ENCODE data around the gene AP5S1.

AP5S1 gene, protein sequence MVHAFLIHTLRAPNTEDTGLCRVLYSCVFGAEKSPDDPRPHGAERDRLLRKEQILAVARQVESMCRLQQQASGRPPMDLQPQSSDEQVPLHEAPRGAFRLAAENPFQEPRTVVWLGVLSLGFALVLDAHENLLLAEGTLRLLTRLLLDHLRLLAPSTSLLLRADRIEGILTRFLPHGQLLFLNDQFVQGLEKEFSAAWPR

GRCh38 chr20:3820048-3820900 is at the start of gene AP5S1:
Gene AP5S1 (plus strand): TSS chr20:3820547. CDS start chr20:3822118, 1,571 bp downstream.
- peak; percentile 71 to 86 for DNase-seq (ENCODE audit: low read depth in 1 of 2, low spot score in 1 of 2)

DNA sequence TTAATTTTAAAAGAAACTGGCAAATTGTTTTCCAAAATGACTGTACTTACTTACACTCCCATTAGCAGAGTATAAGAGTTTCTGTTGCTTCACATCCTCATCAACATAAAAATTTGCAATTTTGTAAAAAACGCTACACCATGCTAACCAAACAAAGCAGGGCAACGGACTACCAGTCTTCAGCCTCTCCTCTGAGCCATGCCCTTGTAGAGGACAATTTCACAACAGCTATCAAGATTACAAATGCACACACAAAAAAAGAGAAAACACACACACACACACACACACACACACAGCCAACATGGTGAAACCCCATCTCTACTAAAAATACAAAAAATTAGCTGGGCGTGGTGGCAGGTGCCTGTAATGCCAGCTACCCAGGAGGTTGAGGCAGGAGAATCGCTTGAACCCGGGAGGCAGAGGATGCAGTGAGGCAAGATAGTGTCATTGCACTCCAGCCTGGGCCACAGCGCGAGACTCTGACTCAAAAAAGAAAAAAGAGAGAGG is 48.7 kb upstream of the AP5S1 start:
- DNase-seq (ENCODE audit: low read depth in 1 of 2, low spot score in 1 of 2) = no peak

DNA sequence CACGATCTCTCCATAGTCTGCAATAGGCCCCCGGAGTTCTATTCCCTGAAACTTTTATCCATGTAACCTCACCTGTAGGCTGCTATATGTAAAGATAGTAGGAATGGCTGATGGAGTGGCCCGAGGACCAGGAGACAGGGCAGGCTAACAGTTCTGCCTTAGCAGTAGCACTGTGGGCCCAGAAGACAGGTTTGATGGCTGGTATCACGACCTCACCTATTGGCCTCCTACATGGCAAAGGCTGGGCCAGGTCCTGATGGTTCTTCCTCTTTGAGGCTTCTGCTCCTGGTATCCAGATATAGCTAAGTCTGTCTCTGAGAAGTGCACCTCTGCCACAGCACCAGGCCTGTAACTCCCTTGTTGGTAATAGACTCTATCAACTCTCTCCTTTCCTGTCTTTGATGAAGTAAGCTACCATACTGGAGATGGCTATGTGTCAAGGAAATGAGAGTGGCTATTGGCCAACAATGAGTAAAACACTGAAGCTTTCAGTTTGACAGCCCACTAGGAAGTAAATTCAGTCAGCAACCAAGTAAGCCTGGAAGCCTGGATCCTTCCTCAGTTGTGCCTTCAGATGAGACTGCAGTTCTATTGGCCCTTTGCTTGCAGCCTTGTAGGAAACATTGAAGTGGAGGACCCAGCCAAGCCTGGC is 44.8 kb upstream of the AP5S1 start:
- DNase-seq (ENCODE audit: low read depth in 1 of 2, low spot score in 1 of 2) = no peak

DNA sequence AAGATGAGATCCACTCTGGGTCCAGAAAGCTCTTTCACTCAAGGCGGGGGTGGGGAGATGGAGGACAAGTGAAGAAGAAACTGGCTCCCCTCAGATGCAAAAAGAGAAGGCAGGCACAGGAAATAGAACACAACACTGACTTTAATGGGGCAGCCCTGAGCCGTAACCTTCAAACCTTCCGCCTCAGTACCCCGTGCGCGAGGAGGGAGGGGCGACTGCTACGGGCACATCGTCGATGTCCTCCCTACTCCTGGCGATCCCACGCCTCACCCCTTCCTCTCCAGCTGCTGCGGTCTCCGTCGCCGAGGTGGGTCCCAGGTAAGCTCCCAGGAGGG is 43.0 kb upstream of the AP5S1 start:
- no peak for DNase-seq (ENCODE audit: low read depth in 1 of 2, low spot score in 1 of 2)

- DNase-seq (ENCODE audit: low read depth in 1 of 2, low spot score in 1 of 2) = no peak
These were observed 42.4 kb upstream of the AP5S1 start for GRCh38 chr20:3777716-3778629.

GRCh38 chr20:3778976-3779375 is 41.4 kb upstream of the AP5S1 start:
- no peak for DNase-seq (ENCODE audit: low read depth in 1 of 2, low spot score in 1 of 2)

DNA sequence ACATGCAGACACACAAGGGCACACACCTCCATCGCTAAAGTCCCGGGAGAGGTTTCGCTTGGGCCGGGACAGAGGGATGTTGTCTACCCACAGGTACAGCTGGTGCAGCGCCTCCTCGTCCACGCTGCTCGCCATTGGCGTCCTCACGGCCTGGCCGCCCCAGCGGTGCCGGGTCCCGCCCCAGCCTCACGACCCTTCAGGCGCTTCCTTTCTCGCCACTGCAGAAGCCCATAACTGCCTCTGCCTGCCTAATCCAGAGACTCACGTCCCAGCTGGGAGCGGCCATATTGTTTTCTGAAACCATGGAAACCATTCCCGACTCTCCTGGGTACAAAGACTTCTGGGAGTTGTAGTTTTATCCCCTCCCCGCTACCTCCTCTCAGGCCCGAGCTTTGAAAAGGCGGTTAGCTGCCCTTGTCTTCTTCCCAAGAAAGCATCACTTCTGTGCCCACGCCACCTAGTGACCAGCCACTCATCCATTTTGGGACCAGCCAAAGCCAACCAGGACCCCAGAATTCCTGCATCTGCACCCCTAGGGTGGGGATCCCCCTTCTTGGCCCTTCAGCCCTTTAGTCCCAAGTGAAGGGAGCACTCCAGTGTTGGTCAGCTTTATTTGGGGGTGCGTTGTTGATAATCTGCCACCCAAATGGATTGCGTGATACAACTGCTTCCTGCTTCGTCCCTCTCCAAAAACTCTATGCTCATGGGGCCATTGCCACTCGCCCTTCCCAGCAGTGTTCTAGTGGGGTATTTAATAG is 39.0 kb upstream of the AP5S1 start, which contains the start of gene SPEF1:
Gene SPEF1 (minus strand): TSS at position 296 of the 758 bp plus-strand sequence. CDS start 161 bp downstream, at position 135.
- no peak for DNase-seq (ENCODE audit: low read depth in 1 of 2, low spot score in 1 of 2)

- DNase-seq (ENCODE audit: low read depth in 1 of 2, low spot score in 1 of 2) = no peak
These were observed 37.8 kb upstream of the AP5S1 start for GRCh38 chr20:3782597-3782996.

- no peak for DNase-seq (ENCODE audit: low read depth in 1 of 2, low spot score in 1 of 2)
These were observed 37.3 kb upstream of the AP5S1 start for GRCh38 chr20:3783068-3783489.

DNA sequence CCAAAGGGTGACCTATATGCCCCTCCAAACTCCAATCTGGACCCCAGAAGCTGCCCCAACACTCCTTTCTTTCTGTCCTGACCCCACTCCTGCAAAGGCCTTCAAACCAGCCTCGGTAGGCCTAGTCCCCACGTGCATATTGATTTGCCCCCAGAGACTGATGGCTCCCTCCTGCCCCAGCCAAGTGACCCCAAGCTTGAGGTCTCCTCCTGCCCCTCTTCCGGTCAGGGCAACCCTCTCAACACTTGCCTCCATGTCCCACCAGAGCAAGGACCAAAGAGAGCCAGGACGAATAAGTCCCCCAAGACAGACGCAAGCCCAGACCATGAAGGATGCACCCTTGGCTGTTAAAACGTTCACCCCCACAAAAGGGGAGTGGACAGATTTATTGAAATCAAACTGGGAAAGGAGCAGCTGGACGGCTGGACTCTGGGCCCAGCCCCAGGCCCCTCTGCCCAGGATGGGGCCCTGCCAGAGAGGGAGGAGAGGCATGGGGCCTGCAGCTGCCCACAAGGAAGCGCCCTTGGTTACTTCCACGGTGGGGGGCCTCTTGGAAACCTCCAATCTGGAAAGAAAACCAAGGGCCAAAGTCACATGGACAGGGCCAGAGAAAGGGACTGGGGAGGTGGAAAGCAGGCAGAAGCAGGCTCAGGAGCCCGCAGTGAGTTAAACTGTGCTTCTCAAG is 36.7 kb upstream of the AP5S1 start:
- no peak for DNase-seq (ENCODE audit: low read depth in 1 of 2, low spot score in 1 of 2)

GRCh38 chr20:3784216-3784853 is 36.0 kb upstream of the AP5S1 start:
- no peak for DNase-seq (ENCODE audit: low read depth in 1 of 2, low spot score in 1 of 2)

GRCh38 chr20:3784863-3785239 is 35.5 kb upstream of the AP5S1 start:
- DNase-seq (ENCODE audit: low read depth in 1 of 2, low spot score in 1 of 2) = no peak

DNA sequence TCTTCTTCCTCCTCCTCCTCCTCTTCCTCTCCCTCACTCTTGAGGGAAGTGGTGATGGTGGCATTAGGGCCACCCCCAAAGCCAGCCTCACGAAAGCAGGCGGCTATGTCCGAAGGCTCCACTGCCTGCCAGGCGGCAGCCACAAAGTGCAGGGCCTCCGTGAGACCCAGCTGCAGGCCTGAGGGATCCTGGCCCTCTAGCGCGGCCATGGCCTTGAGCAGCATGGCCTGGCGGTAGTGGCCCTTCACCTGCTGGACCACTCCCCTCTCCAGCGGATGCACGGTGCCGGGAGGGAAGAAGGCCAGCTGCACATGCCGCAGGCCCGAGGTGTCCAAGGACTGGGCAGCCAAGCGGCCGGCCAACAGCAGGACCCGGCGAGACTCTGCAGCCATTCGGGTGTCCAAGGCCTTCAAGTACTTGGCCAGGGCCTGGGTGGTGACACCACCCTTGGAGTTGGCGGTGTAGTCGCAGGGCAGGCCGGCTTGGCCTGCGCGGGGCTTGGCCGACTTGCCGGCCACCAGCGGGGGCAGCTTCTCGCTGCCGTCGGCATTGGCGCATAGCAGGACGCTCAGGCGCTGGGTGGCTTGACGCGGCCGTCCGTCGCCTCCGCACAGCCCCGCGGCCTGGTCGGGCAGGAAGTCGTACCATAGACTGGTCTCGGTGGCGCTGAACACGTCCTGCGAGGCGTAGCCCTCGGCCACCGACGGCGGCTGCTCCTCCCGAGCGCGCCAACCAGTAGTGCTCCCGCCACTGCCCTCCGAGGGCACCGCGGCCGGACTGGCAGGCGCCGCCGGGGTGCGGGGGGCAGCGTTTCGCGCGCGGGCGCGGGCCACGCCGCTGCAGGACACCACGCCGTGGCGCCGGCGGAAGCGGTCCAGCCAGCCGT is 34.9 kb upstream of the AP5S1 start:
- DNase-seq (ENCODE audit: low read depth in 1 of 2, low spot score in 1 of 2) = no peak

DNA sequence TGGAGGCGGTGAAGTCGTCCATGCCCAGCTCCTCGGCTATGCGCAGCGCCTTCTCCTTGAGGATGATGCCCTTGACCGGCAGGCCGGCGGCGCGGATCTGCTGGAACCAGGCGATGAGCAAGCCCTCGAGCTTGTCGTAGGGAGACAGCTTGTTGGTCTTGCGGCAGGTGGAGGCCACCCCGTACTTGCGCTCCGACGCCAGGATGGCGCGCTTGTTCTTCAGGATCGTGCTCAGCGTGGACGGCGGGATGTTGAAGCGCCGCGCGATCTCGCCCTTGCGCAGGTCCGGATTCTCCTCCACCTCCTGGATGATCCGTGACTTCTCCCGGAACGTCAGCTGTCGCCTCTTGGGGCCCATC is 34.2 kb upstream of the AP5S1 start:
- no peak for DNase-seq (ENCODE audit: low read depth in 1 of 2, low spot score in 1 of 2)

GRCh38 chr20:3786665-3787323 is 33.6 kb upstream of the AP5S1 start, which contains the start of gene CENPB:
Gene CENPB (minus strand): TSS chr20:3786740. CDS start chr20:3786483, 257 bp downstream.
- peak; percentile 86 to 88 for DNase-seq (ENCODE audit: low read depth in 1 of 2, low spot score in 1 of 2)

DNA sequence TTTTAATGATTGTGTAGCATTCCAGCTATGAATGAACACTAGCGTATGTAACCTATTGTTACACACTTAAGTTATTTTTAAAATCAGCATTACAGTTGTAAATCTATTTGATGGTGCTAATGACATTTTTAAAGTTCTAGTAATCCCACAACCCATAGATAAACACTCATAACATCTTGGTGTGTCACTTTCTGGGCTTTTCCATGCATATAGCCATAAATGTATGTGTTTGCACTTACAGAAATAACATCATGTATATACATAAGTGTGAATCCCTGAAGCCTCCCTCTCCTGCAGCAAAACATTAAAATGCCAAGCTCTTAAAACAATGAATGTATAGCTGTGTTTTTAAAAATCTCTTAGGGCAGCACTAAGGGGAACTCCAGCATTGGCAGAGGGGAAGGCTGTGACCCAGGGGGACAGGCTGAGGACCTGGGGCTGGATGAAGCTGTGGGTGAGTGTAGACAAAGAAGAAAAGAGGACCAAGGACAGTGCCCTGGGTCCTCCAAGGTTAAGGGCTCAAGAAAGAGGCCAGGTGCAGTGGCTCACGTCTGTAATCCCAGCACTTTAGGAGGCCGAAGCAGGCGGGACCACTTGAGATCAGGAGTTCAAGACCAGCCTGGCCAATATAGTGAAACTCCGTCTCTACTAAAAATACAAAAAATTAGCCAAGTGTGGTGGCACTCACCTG is 32.9 kb upstream of the AP5S1 start:
- DNase-seq (ENCODE audit: low read depth in 1 of 2, low spot score in 1 of 2) = no peak

DNA sequence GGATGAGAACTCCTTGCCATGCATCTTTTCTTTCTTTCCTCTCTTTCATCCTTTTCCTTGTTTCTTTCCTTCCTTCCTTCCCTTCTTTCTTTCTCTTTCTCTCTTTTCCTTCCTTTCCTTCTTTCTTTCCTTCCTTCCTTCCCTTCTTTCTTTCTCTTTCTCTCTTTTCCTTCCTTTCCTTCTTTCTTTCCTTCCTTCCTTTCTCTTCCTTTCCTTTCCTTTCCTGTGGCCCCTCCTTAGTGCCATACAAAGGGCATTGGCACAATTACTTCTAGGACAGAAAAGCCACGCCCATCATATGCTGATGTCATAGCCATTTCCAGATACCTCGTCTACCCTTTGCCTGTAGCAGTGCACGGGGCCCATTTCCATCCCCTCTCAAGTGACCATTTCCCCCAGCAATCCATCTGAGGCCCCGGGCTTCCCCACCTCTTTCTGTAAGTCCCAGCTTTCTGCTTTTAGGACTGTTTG is 31.6 kb upstream of the AP5S1 start:
- no peak for DNase-seq (ENCODE audit: low read depth in 1 of 2, low spot score in 1 of 2)
